K562 (cell line): Measurements from ENCODE around the gene TBL2. TPM values are rescaled to one million over a fixed set of nuclear protein-coding genes. Genes with fewer than 3 reads are reported as not detected.

Experiments used
- CEBPB ChIP-seq: fragments of 450-650 bp; IDR thresholded peaks from 2 replicates; pipeline ENCODE4 v1.6.1; 2016; ENCODE audit warnings: missing genetic modification characterization, missing compliant biosample characterization
- CHD7 ChIP-seq: fragments of 200-600 bp; sonication (generic); IDR thresholded peaks from one replicate; pipeline ENCODE4 v1.6.1; 2012; ENCODE audit warnings: mild to moderate bottlenecking, low read depth, low read length, inconsistent platforms
- ELF1 ChIP-seq: fragments of 200-800 bp; sonication (Bioruptor generic); IDR thresholded peaks from 2 replicates; pipeline ENCODE4 v1.6.1; 2016; ENCODE audit warnings: missing genetic modification characterization, missing compliant biosample characterization
- GATAD2A ChIP-seq: fragments of 450-650 bp; IDR thresholded peaks from 2 replicates; pipeline ENCODE4 v1.6.1; 2017
- MAZ ChIP-seq, 2 experiments: fragments of 450-650 bp in 1 of 2; sonication (generic) in 1 of 2; formaldehyde crosslinking; IDR thresholded peaks in 1 of 2; conservative IDR thresholded peaks in 1 of 2; 2 replicates each; pipeline versions ENCODE4 v1.4.0 to v1.5.0; 2020; ENCODE audit warnings: mild to moderate bottlenecking in 1 of 2, missing genetic modification reagents in 1 of 2
- MCM7 ChIP-seq, 2 experiments: fragments of 450-650 bp; IDR thresholded peaks; 2 replicates each; pipeline ENCODE4 v1.6.1; 2016 to 2018
- MIER1 ChIP-seq: fragments of 450-650 bp; IDR thresholded peaks from 2 replicates; pipeline ENCODE4 v1.6.1; 2016; ENCODE audit warnings: antibody characterized with exemption, mild to moderate bottlenecking, low read depth
- RBM14 ChIP-seq: fragments of 200-400 bp; formaldehyde crosslinking; IDR thresholded peaks from 2 replicates; pipeline ENCODE4 v1.6.1; 2018; ENCODE audit warnings: low read depth, mild to moderate bottlenecking, low read length, moderate library complexity, borderline replicate concordance; ENCODE audit not compliant: insufficient read depth
- TBP ChIP-seq: optimal IDR thresholded peaks from 2 replicates; pipeline ENCODE3; 2011; ENCODE audit warnings: low read depth, low read length, improper control_type of control experiment
- TCF3 ChIP-seq: sonication (generic); formaldehyde crosslinking; IDR thresholded peaks from 2 replicates; pipeline ENCODE4 v1.4.0; 2020; ENCODE audit warnings: mild to moderate bottlenecking, missing genetic modification reagents
- VEZF1 ChIP-seq: fragments of 200-800 bp; sonication (Bioruptor generic); IDR thresholded peaks from 2 replicates; pipeline ENCODE4 v1.6.1; 2017; ENCODE audit warnings: missing genetic modification characterization, missing compliant biosample characterization
- ZNF398 ChIP-seq: fragments of 250-450 bp; sonication (Bioruptor Pico); IDR thresholded peaks from 2 replicates; pipeline ENCODE4 v1.8.0; 2021; ENCODE audit warnings: moderate library complexity, mild to moderate bottlenecking, inconsistent platforms
- polyA plus RNA-seq, 8 experiments: library from polyadenylated mRNA; depleted of rRNA in 4 of 8; stranded (reverse) in 5 of 8; unstranded in 3 of 8; fragments of >200 nt; fragmentation: Nextera tagmentation in 2 of 8; fragmentation: Illumina TruSeq in 1 of 8; extraction: Ambion mirVana in 2 of 8; extraction: Trizol in 1 of 8; gene quantifications; 2 replicates each; pipeline versions ENCODE4 v1.2.1 to v1.2.3, GENCODE V29; 2011 to 2014; ENCODE audit warnings: inconsistent platforms in 1 of 8, missing spikeins in 1 of 8
- total RNA-seq, 7 experiments: library from RNA; depleted of rRNA in 6 of 7; stranded (reverse); fragments of >200 nt in 6 of 7; fragmentation: Illumina TruSeq in 2 of 7; extraction: Trizol in 2 of 7; gene quantifications; 2 replicates each; pipeline versions ENCODE4 v1.2.1 to v1.2.3, GENCODE V29; 2011 to 2021; ENCODE audit warnings: low replicate concordance in 1 of 7

Gene TBL2
- total and polyA plus RNA-seq, 9 of the 15 experiments (the other 6 are each of a cell fraction or from before 2014, with no cell fraction given): 2.5 to 123 (median 49.2) TPM

GRCh38 chr7:73578342-73579128 is at the start of gene TBL2 (continued):
- TF ChIP-seq CHD7: no peak
- TF ChIP-seq VEZF1 (CRISPR knock-in tag): peak; percentile 80
- no peak for TF ChIP-seq MIER1
- peak; percentile 84; the same call in 1 of the 2 replicates for TF ChIP-seq GATAD2A
- TF ChIP-seq ZNF398 (CRISPR knock-in tag): no peak
- TF ChIP-seq MAZ (CRISPR knock-in tag; conservative IDR thresholded peaks at IDR 0.05 in 1 of 2, IDR thresholded peaks at IDR 0.05 in 1 of 2): peak; percentile 86 to 91
- peak; percentile 92 for TF ChIP-seq TBP
- TF ChIP-seq RBM14: no peak
- TF ChIP-seq TCF3: peak; percentile 33; the same call in 1 of the 2 replicates
- TF ChIP-seq ELF1 (tag): no peak
- no peak for TF ChIP-seq MCM7 (IDR thresholded peaks at IDR 0.05)
- TF ChIP-seq CEBPB (tag): no peak
